Stimulated activated CD8-positive, alpha-beta memory T cell treated with anti-CD3 and anti-CD28 coated beads, Interleukin-4, amount 100 ng/mL, for 4 hours (primary cell): ENCODE measurements around the gene BEX1.
"Not testable (repeated sequence)": the region's sequence is repeated elsewhere in the genome, so short reads cannot be mapped to it uniquely, and the experiment has no call there.

Experiments
- DNase-seq, 2 donors: peaks; one replicate each; pipeline ENCODE4 v3.0.0-alpha.2; 2020; ENCODE audit warnings: low read depth in 2 of 2, low spot score in 1 of 2

BEX1 gene

GRCh38 chrX:103063918-103064434 is at the start of gene BEX1:
Gene BEX1 (minus strand): TSS chrX:103064171. CDS start chrX:103063274, 897 bp downstream.
- no peak for DNase-seq

GRCh38 chrX:103109497-103109896 is 45.5 kb upstream of the BEX1 start:
- DNase-seq, result not testable (repeated sequence)

GRCh38 chrX:103107836-103108235 is 43.9 kb upstream of the BEX1 start:
- DNase-seq, result no peak

- DNase-seq, result not testable (repeated sequence)
Measured at GRCh38 chrX:103107227-103107737, 43.3 kb upstream of the BEX1 start.

GRCh38 chrX:103104370-103104769 is 40.4 kb upstream of the BEX1 start:
- DNase-seq, result not testable (repeated sequence)

GRCh38 chrX:103103866-103104265 is 39.9 kb upstream of the BEX1 start:
- not testable (repeated sequence) for DNase-seq

GRCh38 chrX:103101299-103102042 is 37.5 kb upstream of the BEX1 start:
- no peak for DNase-seq

GRCh38 chrX:103100484-103100883 is 36.5 kb upstream of the BEX1 start:
- no peak for DNase-seq

- DNase-seq, result no peak
Measured at GRCh38 chrX:103099691-103100090, 35.7 kb upstream of the BEX1 start.

- DNase-seq, result no peak
Measured at GRCh38 chrX:103098488-103098887, 34.5 kb upstream of the BEX1 start.

- DNase-seq, result no peak
Measured at GRCh38 chrX:103092942-103093341, 29.0 kb upstream of the BEX1 start, which contains the start of gene NXF3. Gene NXF3 (minus strand): TSS chrX:103093143. CDS start chrX:103093023, 120 bp downstream.

- DNase-seq, result no peak
Measured at GRCh38 chrX:103081051-103081450, 17.1 kb upstream of the BEX1 start.

GRCh38 chrX:103073467-103073866 is 9.5 kb upstream of the BEX1 start:
- DNase-seq, result no peak

- DNase-seq, result no peak
Measured at GRCh38 chrX:103066606-103067005, 2.6 kb upstream of the BEX1 start.

GRCh38 chrX:103063191-103063845 is 653 bp downstream of the BEX1 start:
- no peak for DNase-seq

- DNase-seq, result no peak
Measured at GRCh38 chrX:103061486-103061885, 2.5 kb downstream of the BEX1 start.

- DNase-seq, result no peak
Measured at GRCh38 chrX:103056902-103057301, 7.1 kb downstream of the BEX1 start.

- DNase-seq, result no peak
Measured at GRCh38 chrX:103052625-103053024, 11.3 kb downstream of the BEX1 start.

GRCh38 chrX:103051260-103051789 is 12.6 kb downstream of the BEX1 start:
- no peak for DNase-seq

- not testable (repeated sequence) for DNase-seq
Measured at GRCh38 chrX:103033371-103033770, 30.6 kb downstream of the BEX1 start.

- no peak for DNase-seq
Measured at GRCh38 chrX:103017542-103017941, 46.4 kb downstream of the BEX1 start.

- no peak for DNase-seq
Measured at GRCh38 chrX:103012945-103013344, 51.0 kb downstream of the BEX1 start.
